ENCODE measurements around the gene TMEM184A.

- no peak for TF ChIP-seq FOXM1 (IDR thresholded peaks at IDR 0.05; ENCODE audit: borderline replicate concordance, low read depth)
- no peak for TF ChIP-seq YY1 (IDR thresholded peaks at IDR 0.05; ENCODE audit: low read depth)
- TF ChIP-seq, protein P1, sequence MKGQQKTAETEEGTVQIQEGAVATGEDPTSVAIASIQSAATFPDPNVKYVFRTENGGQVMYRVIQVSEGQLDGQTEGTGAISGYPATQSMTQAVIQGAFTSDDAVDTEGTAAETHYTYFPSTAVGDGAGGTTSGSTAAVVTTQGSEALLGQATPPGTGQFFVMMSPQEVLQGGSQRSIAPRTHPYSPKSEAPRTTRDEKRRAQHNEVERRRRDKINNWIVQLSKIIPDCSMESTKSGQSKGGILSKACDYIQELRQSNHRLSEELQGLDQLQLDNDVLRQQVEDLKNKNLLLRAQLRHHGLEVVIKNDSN (IDR thresholded peaks at IDR 0.05) = no peak
- no peak for TF ChIP-seq TAF1 (IDR thresholded peaks at IDR 0.05; ENCODE audit: low read depth)
- no peak for TF ChIP-seq RAD21 (IDR thresholded peaks at IDR 0.05; ENCODE audit: low read depth)
- TF ChIP-seq, protein P2, sequence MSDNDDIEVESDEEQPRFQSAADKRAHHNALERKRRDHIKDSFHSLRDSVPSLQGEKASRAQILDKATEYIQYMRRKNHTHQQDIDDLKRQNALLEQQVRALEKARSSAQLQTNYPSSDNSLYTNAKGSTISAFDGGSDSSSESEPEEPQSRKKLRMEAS (IDR thresholded peaks at IDR 0.05) = no peak
- TF ChIP-seq EP300 (IDR thresholded peaks at IDR 0.05; ENCODE audit: borderline replicate concordance) = no peak
- TF ChIP-seq CEBPB (IDR thresholded peaks at IDR 0.05) = no peak
- no peak for TF ChIP-seq CREB1 (IDR thresholded peaks at IDR 0.05; ENCODE audit: low read depth)
Measured at GRCh38 chr7:1510780-1511154, 45.2 kb downstream of the TMEM184A start.

All from Ishikawa (cell line).